ENCODE results near the gene GPC3.

Gene GPC3

DNA sequence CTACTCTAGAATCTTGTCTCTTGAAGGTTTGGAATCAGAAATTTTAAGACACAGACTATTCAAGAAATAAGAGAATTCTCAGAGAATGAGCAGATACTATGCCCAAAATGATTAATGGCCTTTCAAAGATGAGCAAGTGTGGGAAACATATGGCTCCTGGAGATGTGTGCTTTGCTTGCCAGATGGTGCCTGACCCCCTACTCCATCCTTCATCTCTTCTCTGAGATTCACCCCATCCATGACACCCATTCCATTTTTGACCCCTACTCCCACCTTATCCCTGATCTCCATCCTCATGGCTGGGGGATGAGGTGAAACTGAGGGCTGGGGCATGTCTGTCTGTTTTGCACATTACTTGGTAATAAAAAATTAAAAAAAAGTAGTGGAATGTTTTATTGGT, 75.5 kb downstream of the GPC3 start:
- Histone ChIP-seq H3K4me3 (no peak overlapping the region), H3K4me1 (no peaks in the 10 kb centered on the region), H3K27ac (no peak overlapping the region), H3K27me3 (no peaks in the 10 kb centered on the region), H3K9me3 (no peaks in the 10 kb centered on the region), H3K36me3 (no peaks in the 10 kb centered on the region)
- intact Hi-C loops (cut with DNase I; ENCODE audit: low total_unique reads), result no loop called here
- DNase-seq, result no peak
- TF ChIP-seq, protein P1, sequence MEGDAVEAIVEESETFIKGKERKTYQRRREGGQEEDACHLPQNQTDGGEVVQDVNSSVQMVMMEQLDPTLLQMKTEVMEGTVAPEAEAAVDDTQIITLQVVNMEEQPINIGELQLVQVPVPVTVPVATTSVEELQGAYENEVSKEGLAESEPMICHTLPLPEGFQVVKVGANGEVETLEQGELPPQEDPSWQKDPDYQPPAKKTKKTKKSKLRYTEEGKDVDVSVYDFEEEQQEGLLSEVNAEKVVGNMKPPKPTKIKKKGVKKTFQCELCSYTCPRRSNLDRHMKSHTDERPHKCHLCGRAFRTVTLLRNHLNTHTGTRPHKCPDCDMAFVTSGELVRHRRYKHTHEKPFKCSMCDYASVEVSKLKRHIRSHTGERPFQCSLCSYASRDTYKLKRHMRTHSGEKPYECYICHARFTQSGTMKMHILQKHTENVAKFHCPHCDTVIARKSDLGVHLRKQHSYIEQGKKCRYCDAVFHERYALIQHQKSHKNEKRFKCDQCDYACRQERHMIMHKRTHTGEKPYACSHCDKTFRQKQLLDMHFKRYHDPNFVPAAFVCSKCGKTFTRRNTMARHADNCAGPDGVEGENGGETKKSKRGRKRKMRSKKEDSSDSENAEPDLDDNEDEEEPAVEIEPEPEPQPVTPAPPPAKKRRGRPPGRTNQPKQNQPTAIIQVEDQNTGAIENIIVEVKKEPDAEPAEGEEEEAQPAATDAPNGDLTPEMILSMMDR (IDR thresholded peaks at IDR 0.05), result no peak

DNA sequence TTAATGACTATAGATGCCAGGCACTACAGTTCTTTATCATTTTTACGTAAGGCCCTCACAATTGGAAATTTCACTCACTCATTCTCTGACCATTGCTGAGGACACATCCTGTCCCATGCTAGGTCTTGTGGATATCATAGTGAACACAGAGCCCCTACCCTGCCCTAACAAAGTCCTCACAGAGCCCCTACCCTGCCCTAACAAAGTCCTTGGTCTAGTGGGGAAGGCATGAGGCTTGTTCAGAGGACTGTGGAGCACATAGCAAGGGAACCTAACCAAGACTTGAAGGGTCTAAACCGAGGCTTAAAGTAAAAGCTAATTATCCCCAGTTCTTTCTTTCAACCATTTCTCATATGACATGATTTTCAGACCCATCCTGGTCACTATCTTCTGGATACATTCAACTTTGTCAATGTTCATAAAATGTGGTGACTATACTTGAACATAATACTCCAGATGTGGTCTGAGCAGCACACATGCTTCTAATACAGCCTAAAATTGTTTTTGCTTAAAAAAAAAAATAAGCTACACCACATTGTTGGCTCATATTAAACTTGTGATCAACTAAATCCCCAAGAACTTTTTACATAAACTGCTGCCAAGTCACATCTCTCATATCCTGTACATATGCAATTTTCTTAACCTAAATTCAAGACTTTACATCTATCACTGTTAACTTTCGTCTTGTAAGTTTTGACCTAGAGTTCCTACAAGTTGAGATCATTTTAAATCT, 77.0 kb downstream of the GPC3 start:
- intact Hi-C loops (cut with DNase I; ENCODE audit: low total_unique reads), result no loop called here
- Histone ChIP-seq H3K9me3 (no peaks in the 10 kb centered on the region), H3K4me1 (no peaks in the 10 kb centered on the region), H3K27ac (no peak overlapping the region), H3K36me3 (no peaks in the 10 kb centered on the region), H3K4me3 (no peak overlapping the region), H3K27me3 (no peaks in the 10 kb centered on the region)
- no peak for DNase-seq
- TF ChIP-seq, protein P1 (IDR thresholded peaks at IDR 0.05), result no peak

DNA sequence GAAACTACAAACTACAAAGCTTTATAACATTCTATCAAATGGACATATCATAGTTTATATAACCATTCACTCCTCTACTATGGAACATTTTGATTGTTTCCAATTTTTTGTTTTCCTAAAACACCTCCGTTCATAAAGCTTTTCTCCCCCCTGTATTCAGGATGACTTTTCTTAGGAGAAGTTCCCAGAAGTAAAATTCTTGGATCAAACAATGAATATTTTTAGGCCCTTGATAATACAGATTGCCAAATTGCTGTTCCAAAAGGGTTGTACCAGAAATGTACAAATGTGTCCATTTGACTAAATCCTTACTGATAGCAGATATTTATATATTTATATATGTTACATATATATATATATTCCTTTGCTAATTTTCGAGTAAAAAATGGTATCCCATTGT, 77.8 kb downstream of the GPC3 start:
- Histone ChIP-seq H3K4me1 (no peaks in the 10 kb centered on the region), H3K27me3 (no peaks in the 10 kb centered on the region), H3K36me3 (no peaks in the 10 kb centered on the region), H3K9me3 (no peaks in the 10 kb centered on the region), H3K4me3 (no peak overlapping the region), H3K27ac (no peak overlapping the region)
- DNase-seq, result no peak
- intact Hi-C loops (cut with DNase I; ENCODE audit: low total_unique reads), result no loop called here
- TF ChIP-seq, protein P1 (IDR thresholded peaks at IDR 0.05), result no peak

DNA sequence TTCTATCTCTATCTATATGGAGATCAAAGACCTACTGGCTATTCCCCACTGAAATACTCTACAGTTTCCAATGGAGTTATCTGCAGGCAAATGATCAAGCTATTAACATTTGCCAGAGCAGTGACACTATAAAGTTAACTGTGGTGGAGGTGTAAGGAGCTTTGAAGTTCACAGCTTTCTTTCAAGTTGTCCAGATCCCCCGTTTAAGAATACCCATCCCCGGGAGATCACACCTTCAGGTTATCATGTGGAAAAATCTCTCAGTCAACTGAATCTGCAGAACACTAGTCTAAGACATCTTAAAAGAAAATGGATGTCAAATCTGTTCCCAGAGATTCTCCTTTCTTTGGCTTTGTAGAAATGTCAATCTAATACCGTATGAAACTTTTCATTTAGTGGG, 80.1 kb downstream of the GPC3 start:
- no peaks in the 10 kb centered on the region for H3K27me3 ChIP-seq

DNA sequence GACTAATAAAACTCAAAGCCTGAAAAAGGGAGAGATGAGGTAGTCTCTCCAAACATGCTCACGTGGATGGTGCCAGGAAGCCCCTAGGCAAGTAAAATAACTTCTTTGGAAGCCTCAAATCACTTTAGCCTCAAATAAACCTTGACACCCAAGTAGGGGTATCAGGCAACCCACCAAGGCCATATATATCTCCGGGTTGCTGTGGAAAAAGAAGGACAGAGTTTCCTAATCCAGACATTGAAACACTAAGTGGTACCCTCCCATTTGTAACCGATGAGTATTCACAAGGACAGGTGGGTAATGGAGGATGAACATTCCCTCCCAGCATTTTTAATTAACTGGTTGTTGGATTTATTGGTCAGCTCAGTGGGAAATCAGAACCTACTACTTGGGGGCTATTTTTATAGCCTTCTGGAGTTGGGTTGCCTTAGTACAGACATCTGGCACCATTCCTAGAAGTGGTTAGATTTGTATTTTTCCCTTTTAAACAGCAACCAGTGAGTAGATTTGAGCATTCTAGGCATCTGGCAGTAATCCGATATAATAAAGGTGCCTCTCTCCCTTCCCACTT, 87.7 kb downstream of the GPC3 start:
- TF ChIP-seq, protein P1 (IDR thresholded peaks at IDR 0.05), result no peak
- Histone ChIP-seq H3K27me3 (no peaks in the 10 kb centered on the region), H3K27ac (no peak overlapping the region), H3K9me3 (no peaks in the 10 kb centered on the region), H3K4me3 (no peak overlapping the region), H3K36me3 (no peaks in the 10 kb centered on the region), H3K4me1 (no peaks in the 10 kb centered on the region)
- intact Hi-C loops (cut with DNase I; ENCODE audit: low total_unique reads), result no loop called here
- no peak for DNase-seq

More for the DNA sequence above, 80.1 kb downstream of the GPC3 start:
- TF ChIP-seq, protein P1 (IDR thresholded peaks at IDR 0.05), result no peak
- Histone ChIP-seq H3K27ac (no peak overlapping the region), H3K4me1 (no peaks in the 10 kb centered on the region), H3K36me3 (no peaks in the 10 kb centered on the region), H3K9me3 (no peaks in the 10 kb centered on the region), H3K4me3 (no peak overlapping the region)
- intact Hi-C loops (cut with DNase I; ENCODE audit: low total_unique reads), result no loop called here
- DNase-seq, result no peak
